Right lobe of liver (tissue), 4 donors: ENCODE results near the gene OPCML.

Experiments
- POLR2A ChIP-seq: fragments of 450-650 bp; IDR thresholded peaks from one replicate; pipeline ENCODE4 v1.6.1; 2017; ENCODE audit warnings: antibody characterized with exemption, mild to moderate bottlenecking
- TF ChIP-seq, protein P1 (sequence below), 4 donors: fragments of 200-600 bp in 3 of 4; fragments of 450-650 bp in 1 of 4; IDR thresholded peaks; one replicate each; pipeline versions ENCODE4 v1.5.1 to v1.8.0; 2016 to 2022; ENCODE audit warnings: antibody characterized with exemption in 4 of 4, mild to moderate bottlenecking in 2 of 4
- donor health status: DM: no; HTN: no; CAD: no.
- donor health status: DM: no; HTN: no; CAD: no.
- donor health status: DM: no; HTN: yes; CAD: no.

DNA sequence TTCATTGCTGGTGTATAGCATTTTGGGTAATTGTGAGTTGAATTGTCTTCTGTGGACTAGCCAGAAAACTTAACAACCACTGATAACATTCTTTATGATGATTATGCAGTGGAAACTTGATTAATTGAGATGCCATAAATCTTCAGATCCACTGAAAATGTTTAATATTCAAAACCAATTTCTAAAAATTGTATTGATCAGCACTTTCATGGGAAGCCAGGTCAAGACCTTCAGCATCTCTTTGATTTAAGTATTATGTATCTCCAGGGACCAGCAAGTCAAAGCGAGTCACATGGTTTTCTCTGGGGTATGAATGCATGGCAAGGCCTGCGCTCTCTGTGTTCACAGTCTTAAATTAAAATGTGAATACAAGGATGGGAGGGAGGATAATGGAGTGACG lies 596.9 kb downstream of the OPCML start:
- TF ChIP-seq, protein P1, sequence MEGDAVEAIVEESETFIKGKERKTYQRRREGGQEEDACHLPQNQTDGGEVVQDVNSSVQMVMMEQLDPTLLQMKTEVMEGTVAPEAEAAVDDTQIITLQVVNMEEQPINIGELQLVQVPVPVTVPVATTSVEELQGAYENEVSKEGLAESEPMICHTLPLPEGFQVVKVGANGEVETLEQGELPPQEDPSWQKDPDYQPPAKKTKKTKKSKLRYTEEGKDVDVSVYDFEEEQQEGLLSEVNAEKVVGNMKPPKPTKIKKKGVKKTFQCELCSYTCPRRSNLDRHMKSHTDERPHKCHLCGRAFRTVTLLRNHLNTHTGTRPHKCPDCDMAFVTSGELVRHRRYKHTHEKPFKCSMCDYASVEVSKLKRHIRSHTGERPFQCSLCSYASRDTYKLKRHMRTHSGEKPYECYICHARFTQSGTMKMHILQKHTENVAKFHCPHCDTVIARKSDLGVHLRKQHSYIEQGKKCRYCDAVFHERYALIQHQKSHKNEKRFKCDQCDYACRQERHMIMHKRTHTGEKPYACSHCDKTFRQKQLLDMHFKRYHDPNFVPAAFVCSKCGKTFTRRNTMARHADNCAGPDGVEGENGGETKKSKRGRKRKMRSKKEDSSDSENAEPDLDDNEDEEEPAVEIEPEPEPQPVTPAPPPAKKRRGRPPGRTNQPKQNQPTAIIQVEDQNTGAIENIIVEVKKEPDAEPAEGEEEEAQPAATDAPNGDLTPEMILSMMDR (IDR thresholded peaks at IDR 0.05): no peak
- TF ChIP-seq POLR2A: no peak
